Activated CD8-positive, alpha-beta T cell treated with anti-CD3 and anti-CD28 coated beads for 36 hours (primary cell): ENCODE results near the gene DDX51. TPM values are rescaled to one million over a fixed set of nuclear protein-coding genes. Genes with fewer than 3 reads are reported as not detected.

ENCODE experiments used
- ATAC-seq: fragments of 200-7000 bp; cut with Tn5 transposase; one replicate; pipeline ENCODE4 v1.10.0; 2021; ENCODE audit warnings: mild to moderate bottlenecking, moderate library complexity
- CTCF ChIA-PET: fragments of 350-600 bp; sonication (Branson Sonifier 250); formaldehyde crosslinking; loops from one replicate; lab custom pipeline; 2021; ENCODE audit warnings: antibody characterized with exemption; lab: Charles Lee
- POLR2A ChIA-PET: fragments of 350-600 bp; sonication (Branson Sonifier 250); formaldehyde crosslinking; loops from one replicate; lab custom pipeline; 2021; ENCODE audit warnings: antibody characterized with exemption; lab: Charles Lee
- DNase-seq: peaks from one replicate; pipeline ENCODE4 v3.0.0-alpha.2; 2020
- H3K27ac Mint-ChIP-seq: one replicate; pipeline ENCODE4 v1.8.0; 2021; ENCODE audit warnings: mild to moderate bottlenecking, mixed read lengths
- H3K27me3 Mint-ChIP-seq: one replicate; pipeline ENCODE4 v1.8.0; 2021; ENCODE audit warnings: mixed read lengths
- H3K36me3 Mint-ChIP-seq: one replicate; pipeline ENCODE4 v1.8.0; 2021; ENCODE audit warnings: low read depth, mixed read lengths
- H3K4me1 Mint-ChIP-seq: one replicate; pipeline ENCODE4 v1.8.0; 2021; ENCODE audit warnings: low read depth, mixed read lengths
- H3K4me3 Mint-ChIP-seq: one replicate; pipeline ENCODE4 v1.8.0; 2021; ENCODE audit warnings: mild to moderate bottlenecking, moderate library complexity, mixed read lengths
- H3K9me3 Mint-ChIP-seq: one replicate; pipeline ENCODE4 v1.8.0; 2021; ENCODE audit warnings: mixed read lengths
- CTCF ChIP-seq: fragments of 200-600 bp; IDR thresholded peaks from one replicate; pipeline ENCODE4 v1.8.0; 2022; ENCODE audit warnings: antibody characterized with exemption, mild to moderate bottlenecking
- intact Hi-C: fragments of 100-400 bp; cut with micrococcal nuclease; formaldehyde crosslinking; loops from one replicate; pipeline ENCODE4 v1.10.0; 2022
- total RNA-seq, 2 experiments: library from RNA; stranded (reverse); gene quantifications; one replicate each; pipeline ENCODE4 v1.2.3, GENCODE V29; 2021

Gene DDX51
- total RNA-seq, 2 experiments from 2014 or later, result 24.1 to 25.5 TPM

DNA sequence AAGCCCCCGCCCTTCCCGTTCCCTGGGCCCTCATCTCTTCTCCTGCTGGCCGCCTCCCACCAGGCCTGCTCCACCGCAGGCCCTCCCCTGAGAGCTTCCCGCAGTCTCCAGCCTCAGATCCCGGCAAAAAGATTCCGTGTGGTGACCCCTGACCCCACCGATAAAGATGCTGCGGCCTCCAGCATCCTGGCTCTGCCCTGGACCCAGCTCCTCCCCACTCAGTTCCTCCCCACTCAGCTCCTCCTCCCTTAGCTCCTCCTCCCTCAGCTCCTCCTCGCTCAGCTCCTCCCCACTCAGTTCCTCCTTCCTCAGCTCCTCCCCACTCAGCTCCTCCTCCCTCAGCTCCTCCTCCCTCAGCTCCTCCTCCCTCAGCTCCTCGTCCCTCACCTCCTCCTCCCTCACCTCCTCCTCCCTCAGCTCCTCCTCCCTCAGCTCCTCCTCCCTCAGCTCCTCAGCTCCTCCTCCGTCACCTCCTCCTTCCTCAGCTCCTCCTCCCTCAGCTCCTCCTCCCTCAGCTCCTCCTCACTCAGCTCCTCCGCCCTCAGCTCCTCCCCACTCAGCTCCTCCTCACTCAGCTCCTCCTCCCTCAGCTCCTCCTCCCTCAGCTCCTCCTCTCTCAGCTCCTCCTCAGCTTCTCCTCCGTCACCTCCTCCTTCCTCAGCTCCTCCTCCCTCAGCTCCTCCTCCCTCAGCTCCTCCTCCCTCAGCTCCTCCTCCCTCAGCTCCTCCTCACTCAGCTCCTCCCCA, 17.1 kb upstream of the DDX51 start:
- no peak overlapping the region for H3K4me3 Mint-ChIP-seq
- H3K36me3 Mint-ChIP-seq, result no peaks in the 10 kb centered on the region
- H3K27ac Mint-ChIP-seq, result no peak overlapping the region
- no peak for TF ChIP-seq CTCF
- POLR2A ChIA-PET, result interaction anchor here (0.9 to 1.4 kb wide), 2 partner anchors 16 to 35 kb away, joined by 3 to 4 read pairs; no protein-coding TSS in a partner anchor
- ATAC-seq (no peak), DNase-seq (no peak)
- H3K9me3 Mint-ChIP-seq, result no peaks in the 10 kb centered on the region
- intact Hi-C loops, result no loop called here
- H3K4me1 Mint-ChIP-seq, result peaks cover 15% of the 10 kb centered on the region
- CTCF ChIA-PET, result interaction anchor here (1.0 to 2.3 kb wide), 3 partner anchors 7 to 58 kb away, joined by 4 to 5 read pairs (median 5); no protein-coding TSS in a partner anchor
- H3K27me3 Mint-ChIP-seq, result no peaks in the 10 kb centered on the region

DNA sequence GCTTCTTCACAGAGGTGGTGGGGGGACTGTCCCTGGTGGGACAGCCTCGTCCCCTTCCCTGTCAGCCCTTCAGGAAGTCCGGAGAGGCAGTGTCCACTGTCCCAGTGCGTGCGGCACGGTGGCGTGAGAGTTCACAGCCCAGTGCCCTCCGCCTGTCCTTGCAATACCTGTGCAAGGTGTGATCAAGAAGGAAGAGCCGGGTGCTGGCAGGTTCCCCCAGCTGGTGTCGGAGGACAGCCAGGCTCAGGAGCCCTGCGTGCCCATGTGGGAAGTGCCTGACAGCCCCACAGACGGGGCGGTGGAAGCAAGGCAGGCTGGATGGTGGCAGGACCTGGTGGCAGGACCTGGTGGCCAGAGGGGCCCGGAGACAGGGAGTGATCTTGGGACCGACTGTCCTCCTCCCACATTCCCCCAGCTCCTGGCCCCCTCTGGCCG, 16.5 kb upstream of the DDX51 start:
- H3K27me3 Mint-ChIP-seq, result no peaks in the 10 kb centered on the region
- intact Hi-C loops, result no loop called here
- peaks cover 15% of the 10 kb centered on the region for H3K4me1 Mint-ChIP-seq
- ChIA-PET POLR2A (interaction anchor here (1.4 kb wide), 1 partner anchor 15 kb away, joined by 4 read pairs; no protein-coding TSS in a partner anchor), CTCF (interaction anchor here (1.0 to 1.4 kb wide), 2 partner anchors 26 to 58 kb away, joined by 4 to 5 read pairs; no protein-coding TSS in a partner anchor)
- no peaks in the 10 kb centered on the region for H3K9me3 Mint-ChIP-seq
- ATAC-seq (no peak), DNase-seq (no peak)
- no peaks in the 10 kb centered on the region for H3K36me3 Mint-ChIP-seq
- no peak overlapping the region for H3K4me3 Mint-ChIP-seq
- no peak for TF ChIP-seq CTCF
- no peak overlapping the region for H3K27ac Mint-ChIP-seq

GRCh38 chr12:132160016-132160415, 15.9 kb upstream of the DDX51 start:
- Mint-ChIP-seq H3K9me3 (no peaks in the 10 kb centered on the region), H3K27ac (no peak overlapping the region), H3K4me1 (peaks cover 15% of the 10 kb centered on the region), H3K4me3 (no peak overlapping the region), H3K36me3 (no peaks in the 10 kb centered on the region), H3K27me3 (no peaks in the 10 kb centered on the region)
- TF ChIP-seq CTCF, result no peak
- POLR2A ChIA-PET, result no interaction called here
- ATAC-seq (no peak), DNase-seq (no peak)
- intact Hi-C loops, result no loop called here
- CTCF ChIA-PET, result interaction anchor here (1.0 to 1.4 kb wide), 2 partner anchors 27 to 59 kb away, joined by 4 to 5 read pairs; no protein-coding TSS in a partner anchor

DNA sequence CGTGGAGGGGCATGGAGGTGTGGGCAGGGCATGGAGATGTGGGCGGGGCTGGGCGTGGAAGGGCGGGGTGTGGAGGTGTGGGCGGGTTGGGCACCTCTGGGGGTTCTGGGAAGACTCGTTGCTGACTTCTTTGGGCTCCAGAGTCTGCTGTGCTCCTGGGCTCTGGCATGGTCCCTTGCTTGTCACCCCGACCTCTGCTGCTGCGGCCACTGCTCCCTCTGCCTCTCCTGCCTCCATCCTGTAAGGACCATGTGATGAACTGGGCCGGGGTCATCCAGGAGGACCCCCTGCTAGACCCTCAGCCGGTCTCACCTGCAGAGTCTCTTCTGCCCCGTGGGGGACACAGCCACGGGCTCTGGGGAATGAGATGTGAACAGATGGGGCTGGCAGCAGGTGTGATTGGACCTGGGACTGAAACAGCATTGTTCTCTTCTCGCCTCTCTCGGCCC, 15.5 kb upstream of the DDX51 start:
- Mint-ChIP-seq H3K36me3 (no peaks in the 10 kb centered on the region), H3K4me3 (no peak overlapping the region), H3K27me3 (no peaks in the 10 kb centered on the region), H3K27ac (no peak overlapping the region), H3K4me1 (peaks cover 15% of the 10 kb centered on the region), H3K9me3 (no peaks in the 10 kb centered on the region)
- DNase-seq (peak; percentile 17), ATAC-seq (no peak)
- ChIA-PET CTCF (no interaction called here), POLR2A (no interaction called here)
- intact Hi-C loops, result no loop called here
- no peak for TF ChIP-seq CTCF
